MG63 (cell line): ENCODE measurements around the gene MARVELD1. TPM values are rescaled to one million over a fixed set of nuclear protein-coding genes. Genes with fewer than 3 reads are reported as not detected.

Source experiments
- DNase-seq: peaks from one replicate; pipeline ENCODE4 v3.0.0-alpha.2; 2020
- H3K27me3 ChIP-seq: fragments of 250-450 bp; sonication (Bioruptor Pico); 2 replicates; pipeline ENCODE4 v1.5.1; 2020; ENCODE audit warnings: mild to moderate bottlenecking, moderate library complexity
- H3K36me3 ChIP-seq: fragments of 250-450 bp; sonication (Bioruptor Pico); 2 replicates; pipeline ENCODE4 v1.5.1; 2020; ENCODE audit warnings: mild to moderate bottlenecking, moderate library complexity
- H3K4me3 ChIP-seq: fragments of 250-450 bp; sonication (Bioruptor Pico); 2 replicates; pipeline ENCODE4 v1.5.1; 2020; ENCODE audit warnings: mild to moderate bottlenecking, moderate library complexity
- H3K9me3 ChIP-seq: fragments of 250-450 bp; sonication (Bioruptor Pico); 2 replicates; pipeline ENCODE4 v1.5.1; 2020; ENCODE audit warnings: mild to moderate bottlenecking, moderate library complexity
- total RNA-seq: library from RNA; depleted of rRNA; stranded (reverse); fragments of >200 nt; shearing (Covaris generic); gene quantifications from 2 replicates; pipeline ENCODE4 v1.2.3, GENCODE V29; 2014; ENCODE audit warnings: low replicate concordance; rRNA removed

Gene MARVELD1
- total RNA-seq, 1 experiment from 2014 or later: 63.5 TPM

- Histone ChIP-seq H3K4me3 (no peak overlapping the region), H3K36me3 (peaks cover 23% of the 10 kb centered on the region), H3K9me3 (no peaks in the 10 kb centered on the region), H3K27me3 (no peaks in the 10 kb centered on the region)
- DNase-seq: no peak
Measured at GRCh38 chr10:97760461-97761257, 47.1 kb downstream of the MARVELD1 start.

- Histone ChIP-seq H3K9me3 (no peaks in the 10 kb centered on the region), H3K27me3 (no peaks in the 10 kb centered on the region), H3K4me3 (no peak overlapping the region), H3K36me3 (peaks cover 20% of the 10 kb centered on the region)
- DNase-seq: no peak
Measured at GRCh38 chr10:97761331-97761865, 47.9 kb downstream of the MARVELD1 start.

DNA sequence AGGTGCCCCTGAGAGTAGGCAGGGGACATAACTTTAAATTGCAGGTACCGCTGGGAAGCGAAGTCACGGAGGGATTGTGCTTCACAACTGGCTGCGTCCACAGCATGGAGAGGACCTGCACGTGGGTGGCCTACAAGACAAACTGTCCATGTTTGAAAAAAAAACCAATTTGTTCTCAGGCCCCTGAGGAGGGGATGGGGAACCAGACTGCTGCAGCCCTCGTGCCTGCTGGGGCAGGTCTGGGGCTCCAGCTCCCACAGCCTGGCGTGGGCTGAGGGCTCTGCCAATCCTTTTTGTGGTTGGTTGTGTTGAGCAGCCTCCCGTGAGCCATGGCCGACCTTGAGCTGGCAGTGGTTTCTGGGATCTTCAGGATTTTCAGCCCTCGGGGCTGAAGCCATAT, 48.5 kb downstream of the MARVELD1 start:
- H3K36me3 ChIP-seq: peaks cover 20% of the 10 kb centered on the region
- DNase-seq: no peak
- no peak overlapping the region for H3K4me3 ChIP-seq
- no peaks in the 10 kb centered on the region for H3K27me3 ChIP-seq
- H3K9me3 ChIP-seq: no peaks in the 10 kb centered on the region

DNA sequence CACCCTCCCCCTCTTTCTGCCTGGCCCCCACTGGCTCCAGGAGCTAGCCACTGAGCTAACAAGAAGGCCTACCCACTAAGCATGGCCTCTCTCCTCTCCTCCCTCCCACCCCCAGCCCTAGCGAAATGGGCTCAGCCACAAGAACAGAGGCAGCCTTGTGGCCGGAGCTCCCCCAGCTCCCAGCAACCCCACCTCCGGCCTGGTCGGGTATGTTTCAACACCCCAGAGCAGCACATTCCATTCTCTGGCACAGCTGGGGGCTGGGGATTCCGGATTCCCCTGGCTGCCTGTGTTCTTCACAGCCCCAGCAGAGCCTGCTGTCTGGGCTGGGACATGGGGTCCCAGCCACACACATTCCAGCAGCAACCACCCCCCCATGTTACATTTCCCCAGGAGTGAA, 49.3 kb downstream of the MARVELD1 start:
- H3K4me3 ChIP-seq: no peak overlapping the region
- no peaks in the 10 kb centered on the region for H3K9me3 ChIP-seq
- DNase-seq: no peak
- no peaks in the 10 kb centered on the region for H3K27me3 ChIP-seq
- H3K36me3 ChIP-seq: peaks cover 15% of the 10 kb centered on the region

GRCh38 chr10:97763411-97763810, 49.9 kb downstream of the MARVELD1 start:
- H3K4me3 ChIP-seq: no peak overlapping the region
- peaks cover 15% of the 10 kb centered on the region for H3K36me3 ChIP-seq
- H3K9me3 ChIP-seq: no peaks in the 10 kb centered on the region
- no peak for DNase-seq
- no peaks in the 10 kb centered on the region for H3K27me3 ChIP-seq

DNA sequence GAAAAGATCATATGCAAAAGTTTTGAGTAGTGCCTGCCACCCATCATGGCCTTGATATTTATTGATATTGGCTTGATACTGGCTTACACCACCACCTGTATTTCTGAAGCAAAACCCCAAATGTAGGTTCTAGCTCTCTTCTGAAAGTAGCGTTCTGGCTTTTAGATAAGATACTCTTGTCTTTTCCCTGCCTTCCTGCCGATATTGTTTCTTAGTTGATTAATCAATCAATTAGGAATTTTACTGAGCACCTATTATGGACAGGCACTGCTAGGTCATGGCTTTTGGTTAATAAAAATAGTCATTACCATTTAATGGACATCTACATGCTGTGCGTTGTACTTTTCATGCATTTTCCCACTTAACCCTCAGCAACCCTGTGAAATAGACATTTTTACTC, 50.4 kb downstream of the MARVELD1 start:
- H3K36me3 ChIP-seq: peaks cover 15% of the 10 kb centered on the region
- no peak for DNase-seq
- no peaks in the 10 kb centered on the region for H3K9me3 ChIP-seq
- no peaks in the 10 kb centered on the region for H3K27me3 ChIP-seq
- no peak overlapping the region for H3K4me3 ChIP-seq

- DNase-seq: no peak
- H3K36me3 ChIP-seq: peaks cover 10% of the 10 kb centered on the region
- H3K27me3 ChIP-seq: no peaks in the 10 kb centered on the region
- H3K4me3 ChIP-seq: no peak overlapping the region
- H3K9me3 ChIP-seq: no peaks in the 10 kb centered on the region
Measured at GRCh38 chr10:97764519-97764931, 51.0 kb downstream of the MARVELD1 start.

DNA sequence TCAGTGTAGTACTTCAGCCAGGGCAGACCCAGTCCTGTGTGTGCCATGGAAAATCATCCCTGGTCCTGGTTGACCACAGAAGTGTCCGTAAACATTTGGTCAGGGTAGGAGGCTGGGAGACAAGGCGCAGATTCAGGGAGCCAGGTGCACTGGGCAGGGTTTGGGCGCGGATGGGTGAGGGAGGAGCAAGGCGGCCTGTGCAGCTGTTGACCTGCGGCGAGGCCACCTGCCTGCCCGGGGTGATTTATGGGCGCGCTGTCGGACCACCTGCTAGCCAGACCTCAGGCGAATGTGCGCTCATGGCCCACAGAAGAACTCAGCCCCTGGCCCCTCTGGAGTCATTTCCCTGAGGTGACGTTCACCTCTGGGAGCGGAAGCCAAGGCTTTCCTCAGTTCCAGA, 51.7 kb downstream of the MARVELD1 start:
- peaks cover 3% of the 10 kb centered on the region for H3K36me3 ChIP-seq
- no peaks in the 10 kb centered on the region for H3K9me3 ChIP-seq
- no peak overlapping the region for H3K4me3 ChIP-seq
- no peaks in the 10 kb centered on the region for H3K27me3 ChIP-seq
- no peak for DNase-seq

- peaks cover 8% of the 10 kb centered on the region for H3K27me3 ChIP-seq
- no peaks in the 10 kb centered on the region for H3K9me3 ChIP-seq
- H3K4me3 ChIP-seq: no peak overlapping the region
- H3K36me3 ChIP-seq: peaks cover 2% of the 10 kb centered on the region; the same call in 1 of the 2 replicates
- DNase-seq: no peak
Measured at GRCh38 chr10:97766106-97766810, 52.7 kb downstream of the MARVELD1 start.

GRCh38 chr10:97766996-97767924, 53.7 kb downstream of the MARVELD1 start:
- H3K4me3 ChIP-seq: no peak overlapping the region
- peaks cover 15% of the 10 kb centered on the region for H3K27me3 ChIP-seq
- no peak for DNase-seq
- H3K36me3 ChIP-seq: no peaks in the 10 kb centered on the region
- H3K9me3 ChIP-seq: no peaks in the 10 kb centered on the region

Other genes starting within 250 kb of the MARVELD1 start
- 44.3 and 57.6 TPM in 2 replicates for gene MMS19, start 215.3 kb upstream of the MARVELD1 start, total RNA-seq
- gene UBTD1, start 214.8 kb upstream of the MARVELD1 start, total RNA-seq: 19.3 and 29.7 TPM in 2 replicates
- not detected in 2 replicates for gene ANKRD2, start 141.0 kb upstream of the MARVELD1 start, total RNA-seq
- gene HOGA1, start 129.3 kb upstream of the MARVELD1 start, total RNA-seq: 5.0 and 6.7 TPM in 2 replicates
- gene C10orf62, start 124.0 kb upstream of the MARVELD1 start, total RNA-seq: not detected in 2 replicates
- 5.7 and 7.0 TPM in 2 replicates for gene MORN4, start 80.2 kb upstream of the MARVELD1 start, total RNA-seq
- 25.8 and 28.1 TPM in 2 replicates for gene PI4K2A, start 73.1 kb upstream of the MARVELD1 start, total RNA-seq
- gene AVPI1, start 26.5 kb upstream of the MARVELD1 start, total RNA-seq: 14.2 and 20.0 TPM in 2 replicates
- 9.2 and 18.2 TPM in 2 replicates for gene ZFYVE27, start 23.4 kb downstream of the MARVELD1 start, total RNA-seq
- not detected in 2 replicates for gene SFRP5, start 58.3 kb downstream of the MARVELD1 start, total RNA-seq
- gene GOLGA7B, start 136.1 kb downstream of the MARVELD1 start, total RNA-seq: 0.20 TPM in 1 of 2 replicates, not detected in the other